GM18498 (cell line): ENCODE measurements around the gene ZNF331.
"Not testable (repeated sequence)": the region's sequence is repeated elsewhere in the genome, so short reads cannot be mapped to it uniquely, and the experiment has no call there.

Experiments
- ATAC-seq: cut with Tn5 transposase; IDR thresholded peaks from one replicate; pipeline ENCODE4 v1.9.1; 2021; ENCODE audit warnings: mild to moderate bottlenecking, moderate library complexity; ENCODE audit not compliant: unreplicated experiment

Gene ZNF331

GRCh38 chr19:53537521-53538377 lies at the start of gene ZNF331:
TSS of gene ZNF331 (plus strand) at chr19:53538145. CDS start at chr19:53569377, 31,232 bp downstream.
- ATAC-seq: peak; percentile 73

GRCh38 chr19:53492153-53492552 lies 45.8 kb upstream of the ZNF331 start:
- no peak for ATAC-seq

- ATAC-seq: not testable (repeated sequence)
These were observed 40.5 kb upstream of the ZNF331 start for GRCh38 chr19:53497311-53498023.

- ATAC-seq: not testable (repeated sequence)
These were observed 39.9 kb upstream of the ZNF331 start for GRCh38 chr19:53498024-53498395.

GRCh38 chr19:53503151-53503550 lies 34.8 kb upstream of the ZNF331 start:
- not testable (repeated sequence) for ATAC-seq

- ATAC-seq: not testable (repeated sequence)
These were observed 34.1 kb upstream of the ZNF331 start for GRCh38 chr19:53503671-53504364.

- not testable (repeated sequence) for ATAC-seq
These were observed 33.6 kb upstream of the ZNF331 start for GRCh38 chr19:53504365-53504703.

GRCh38 chr19:53504885-53505284 lies 33.1 kb upstream of the ZNF331 start:
- no peak for ATAC-seq

GRCh38 chr19:53506728-53507127 lies 31.2 kb upstream of the ZNF331 start:
- no peak for ATAC-seq

- no peak for ATAC-seq
These were observed 30.2 kb upstream of the ZNF331 start for GRCh38 chr19:53507523-53508442.

GRCh38 chr19:53509443-53509842 lies 28.5 kb upstream of the ZNF331 start:
- ATAC-seq: no peak

- no peak for ATAC-seq
These were observed 28.1 kb upstream of the ZNF331 start for GRCh38 chr19:53509845-53510244.

- ATAC-seq: no peak
These were observed 26.6 kb upstream of the ZNF331 start for GRCh38 chr19:53511357-53511756.

- ATAC-seq: no peak
These were observed 26.0 kb upstream of the ZNF331 start for GRCh38 chr19:53511933-53512374.

- ATAC-seq: not testable (repeated sequence)
These were observed 22.9 kb upstream of the ZNF331 start for GRCh38 chr19:53515047-53515446.

GRCh38 chr19:53517114-53517741 lies 20.7 kb upstream of the ZNF331 start:
- no peak for ATAC-seq

GRCh38 chr19:53518121-53518520 lies 19.8 kb upstream of the ZNF331 start:
- no peak for ATAC-seq

GRCh38 chr19:53518716-53519115 lies 19.2 kb upstream of the ZNF331 start:
- no peak for ATAC-seq

- no peak for ATAC-seq
These were observed 18.5 kb upstream of the ZNF331 start for GRCh38 chr19:53519446-53519845.

GRCh38 chr19:53520163-53520546 lies 17.8 kb upstream of the ZNF331 start:
- no peak for ATAC-seq
